Neural progenitor cell (in vitro differentiated cells): Measurements from ENCODE around the gene GPATCH11. TPM values are rescaled to one million over a fixed set of nuclear protein-coding genes. Genes with fewer than 3 reads are reported as not detected.

ENCODE experiments used
- DNase-seq: peaks from one replicate; pipeline ENCODE4 v3.0.0-alpha.2; 2016; ENCODE audit warnings: low spot score
- H2AFZ ChIP-seq: fragments of 200-600 bp; sonication (generic); replicated peaks from 2 replicates; pipeline ENCODE4 v1.6.1; 2016; ENCODE audit warnings: antibody characterized with exemption
- H3F3A ChIP-seq: fragments of 200-600 bp; sonication (generic); 2 replicates; pipeline ENCODE4 v1.6.1; 2016; ENCODE audit warnings: antibody characterized with exemption, low read depth
- H3K27ac ChIP-seq: fragments of 200-600 bp; sonication (generic); 2 replicates; pipeline ENCODE4 v1.5.1; 2016; ENCODE audit warnings: mild to moderate bottlenecking
- H3K27me3 ChIP-seq: fragments of 200-600 bp; sonication (generic); 2 replicates; pipeline ENCODE4 v1.6.1; 2016; ENCODE audit warnings: mild to moderate bottlenecking, moderate library complexity
- H3K36me3 ChIP-seq: fragments of 200-600 bp; sonication (generic); 2 replicates; pipeline ENCODE4 v1.5.1; 2016
- H3K4me1 ChIP-seq: fragments of 200-600 bp; sonication (generic); 2 replicates; pipeline ENCODE4 v1.6.1; 2016; ENCODE audit warnings: mixed run types
- H3K4me2 ChIP-seq: fragments of 200-600 bp; sonication (generic); 2 replicates; pipeline ENCODE4 v1.6.1; 2016
- H3K4me3 ChIP-seq: fragments of 200-600 bp; sonication (generic); 2 replicates; pipeline ENCODE4 v1.5.1; 2016
- H3K79me2 ChIP-seq: fragments of 200-600 bp; sonication (generic); 2 replicates; pipeline ENCODE4 v1.6.1; 2016; ENCODE audit warnings: low read depth
- H3K9ac ChIP-seq: fragments of 200-600 bp; sonication (generic); 2 replicates; pipeline ENCODE4 v1.6.1; 2016
- H3K9me3 ChIP-seq: fragments of 200-600 bp; sonication (generic); 2 replicates; pipeline ENCODE4 v1.5.1; 2016; ENCODE audit warnings: low read depth
- H4K20me1 ChIP-seq: fragments of 200-600 bp; sonication (generic); 2 replicates; pipeline ENCODE4 v1.6.1; 2016; ENCODE audit warnings: low read depth
- H3K27ac Mint-ChIP-seq: 3 replicates; pipeline ENCODE4 v1.8.0; 2021; ENCODE audit warnings: mixed read lengths
- H3K27me3 Mint-ChIP-seq: 2 replicates; pipeline ENCODE4 v1.8.0; 2022; ENCODE audit warnings: low read depth, mild to moderate bottlenecking, inconsistent platforms, moderate library complexity, mixed read lengths; ENCODE audit not compliant: insufficient read depth
- H3K36me3 Mint-ChIP-seq: 3 replicates; pipeline ENCODE4 v1.8.0; 2021; ENCODE audit warnings: mixed read lengths
- H3K4me1 Mint-ChIP-seq: 3 replicates; pipeline ENCODE4 v1.8.0; 2021; ENCODE audit warnings: mixed read lengths
- H3K4me3 Mint-ChIP-seq: 3 replicates; pipeline ENCODE4 v1.8.0; 2021; ENCODE audit warnings: mild to moderate bottlenecking, moderate library complexity, mixed read lengths
- H3K9me3 Mint-ChIP-seq: 3 replicates; pipeline ENCODE4 v1.8.0; 2020; ENCODE audit warnings: mixed read lengths
- CTCF ChIP-seq: fragments of 200-600 bp; sonication (generic); IDR thresholded peaks from 2 replicates; pipeline ENCODE4 v1.5.1; 2017; ENCODE audit warnings: antibody characterized with exemption, mild to moderate bottlenecking
- EZH2 ChIP-seq: fragments of 200-600 bp; sonication (generic); IDR thresholded peaks from 2 replicates; pipeline ENCODE4 v1.6.1; 2017; ENCODE audit warnings: antibody characterized with exemption, mild to moderate bottlenecking, moderate library complexity
- EZH2phosphoT487 ChIP-seq: fragments of 200-600 bp; sonication (generic); IDR thresholded peaks from 2 replicates; pipeline ENCODE4 v1.6.1; 2017; ENCODE audit warnings: antibody characterized with exemption
- total RNA-seq: library from RNA; depleted of rRNA; stranded (reverse); fragments of >200 nt; gene quantifications from 2 replicates; pipeline ENCODE4 v1.2.3, GENCODE V29; 2015; ENCODE audit warnings: low replicate concordance

The GPATCH11 gene
- total RNA-seq, 1 donor from 2014 or later = 9.9 TPM

GRCh38 chr2:37109523-37109922 lies 25.2 kb downstream of the GPATCH11 start:
- H3K27me3 ChIP-seq = no peaks in the 10 kb centered on the region
- no peak overlapping the region for H3K27ac ChIP-seq
- peaks cover 24% of the 10 kb centered on the region for H3K36me3 Mint-ChIP-seq
- no peak overlapping the region for H3K4me3 ChIP-seq
- H3K27ac Mint-ChIP-seq = no peak overlapping the region
- no peaks in the 10 kb centered on the region for H4K20me1 ChIP-seq
- no peaks in the 10 kb centered on the region for H3K9me3 ChIP-seq
- no peaks in the 10 kb centered on the region for H3K9me3 Mint-ChIP-seq
- peaks cover 3% of the 10 kb centered on the region for H3K4me1 ChIP-seq
- no peaks in the 10 kb centered on the region for H3K27me3 Mint-ChIP-seq
- H2AFZ ChIP-seq = no peak overlapping the region
- H3K36me3 ChIP-seq = no peaks in the 10 kb centered on the region
- no peak overlapping the region for H3K4me2 ChIP-seq
- DNase-seq = no peak
- no peaks in the 10 kb centered on the region for H3K4me1 Mint-ChIP-seq
- H3K4me3 Mint-ChIP-seq = no peak overlapping the region
- H3K9ac ChIP-seq = no peak overlapping the region
- TF ChIP-seq EZH2 = no peak
- no peak for TF ChIP-seq EZH2phosphoT487
- TF ChIP-seq CTCF = no peak
- H3K79me2 ChIP-seq = no peaks in the 10 kb centered on the region
- no peaks in the 10 kb centered on the region for H3F3A ChIP-seq

GRCh38 chr2:37110306-37111212 lies 26.2 kb downstream of the GPATCH11 start:
- no peak for DNase-seq
- Mint-ChIP-seq H3K27ac (peak overlapping the region; percentile 26), H3K36me3 (peaks cover 23% of the 10 kb centered on the region), H3K27me3 (no peaks in the 10 kb centered on the region), H3K9me3 (no peaks in the 10 kb centered on the region), H3K4me3 (no peak overlapping the region), H3K4me1 (no peaks in the 10 kb centered on the region)
- peaks cover 1% of the 10 kb centered on the region for H3K4me1 ChIP-seq
- H3K4me3 ChIP-seq = no peak overlapping the region
- no peak overlapping the region for H3K4me2 ChIP-seq
- no peaks in the 10 kb centered on the region for H3K27me3 ChIP-seq
- H3K27ac ChIP-seq = no peak overlapping the region
- TF ChIP-seq EZH2 (no peak), EZH2phosphoT487 (no peak), CTCF (no peak)
- no peaks in the 10 kb centered on the region for H3K79me2 ChIP-seq
- H3K9ac ChIP-seq = no peak overlapping the region
- H3F3A ChIP-seq = no peaks in the 10 kb centered on the region
- H2AFZ ChIP-seq = no peak overlapping the region
- H3K9me3 ChIP-seq = no peaks in the 10 kb centered on the region
- no peaks in the 10 kb centered on the region for H4K20me1 ChIP-seq
- H3K36me3 ChIP-seq = no peaks in the 10 kb centered on the region

GRCh38 chr2:37111958-37112357 lies 27.6 kb downstream of the GPATCH11 start:
- Histone ChIP-seq H4K20me1 (no peaks in the 10 kb centered on the region), H3K27me3 (no peaks in the 10 kb centered on the region), H3K27ac (no peak overlapping the region), H2AFZ (no peak overlapping the region), H3F3A (no peaks in the 10 kb centered on the region), H3K9me3 (no peaks in the 10 kb centered on the region), H3K4me1 (no peaks in the 10 kb centered on the region), H3K9ac (no peak overlapping the region), H3K4me3 (no peak overlapping the region), H3K36me3 (no peaks in the 10 kb centered on the region), H3K79me2 (no peaks in the 10 kb centered on the region), H3K4me2 (no peak overlapping the region)
- Mint-ChIP-seq H3K9me3 (no peaks in the 10 kb centered on the region), H3K36me3 (peaks cover 22% of the 10 kb centered on the region), H3K27me3 (no peaks in the 10 kb centered on the region), H3K4me1 (no peaks in the 10 kb centered on the region), H3K4me3 (no peak overlapping the region), H3K27ac (no peak overlapping the region)
- no peak for TF ChIP-seq CTCF
- no peak for TF ChIP-seq EZH2phosphoT487
- no peak for TF ChIP-seq EZH2
- no peak for DNase-seq
